Measurements from ENCODE around the gene AHSG. TPM values are rescaled to one million over a fixed set of nuclear protein-coding genes. Genes with fewer than 3 reads are reported as not detected.

AHSG gene
- total and polyA plus RNA-seq, 2 experiments from 2014 or later = 0.10 to 0.18 TPM

GRCh38 chr3:186637686-186638085 lies 24.8 kb downstream of the AHSG start (continued):
- TF ChIP-seq REST (IDR thresholded peaks at IDR 0.05; ENCODE audit: unreplicated experiment) (no peak), POLR2AphosphoS5 (IDR thresholded peaks at IDR 0.05; ENCODE audit: low read depth) (no peak), EZH2 (IDR thresholded peaks at IDR 0.05; ENCODE audit: low read depth, unreplicated experiment) (no peak), JUNB (IDR thresholded peaks at IDR 0.05; ENCODE audit: unreplicated experiment) (no peak), ETS1 (IDR thresholded peaks at IDR 0.05) (no peak), EZH2phosphoT487 (IDR thresholded peaks at IDR 0.05; ENCODE audit: unreplicated experiment) (no peak), NANOG (IDR thresholded peaks at IDR 0.05; ENCODE audit: borderline replicate concordance) (no peak), ZNF114 (CRISPR knock-in tag; IDR thresholded peaks at IDR 0.05) (no peak), ZNF331 (CRISPR knock-in tag; IDR thresholded peaks at IDR 0.05; ENCODE audit: low read depth) (no peak)

- DNase-seq (ENCODE audit: low spot score) (no peak), ATAC-seq (no peak)
- Histone ChIP-seq H3K36me3 (ENCODE audit: insufficient read depth) (no peaks in the 10 kb centered on the region), H3K4me1 (ENCODE audit: insufficient read depth) (peaks cover 23% of the 10 kb centered on the region), H3K27ac (ENCODE audit: low read depth) (no peak overlapping the region), H3K79me2 (replicated peaks; ENCODE audit: insufficient read depth) (no peaks in the 10 kb centered on the region), H3K4me2 (no peak overlapping the region), H4K20me1 (replicated peaks; ENCODE audit: insufficient read depth) (no peaks in the 10 kb centered on the region), H2AFZ (no peak overlapping the region), H3K4me3 (no peak overlapping the region), H3K9me2 (ENCODE audit: insufficient read depth) (no peaks in the 10 kb centered on the region), H3K27me3 (ENCODE audit: insufficient read depth) (no peaks in the 10 kb centered on the region), H3F3A (replicated peaks; ENCODE audit: low read depth) (no peaks in the 10 kb centered on the region)
- Mint-ChIP-seq H3K4me3 (no peak overlapping the region), H3K4me1 (peaks cover 19% of the 10 kb centered on the region), H3K36me3 (ENCODE audit: low read depth) (no peaks in the 10 kb centered on the region), H3K27ac (no peak overlapping the region), H3K27me3 (ENCODE audit: insufficient read depth, low read depth, poor library complexity) (peaks cover 3% of the 10 kb centered on the region), H3K9me3 (no peaks in the 10 kb centered on the region)
- no peak for TF ChIP-seq EZH2phosphoT487 (IDR thresholded peaks at IDR 0.05; ENCODE audit: unreplicated experiment)
- no peak for TF ChIP-seq STAT1 (IDR thresholded peaks at IDR 0.05; ENCODE audit: unreplicated experiment)
- no peak for TF ChIP-seq NANOG (IDR thresholded peaks at IDR 0.05; ENCODE audit: borderline replicate concordance)
- no peak for TF ChIP-seq CTCF (conservative IDR thresholded peaks at IDR 0.05; ENCODE audit: low read depth in 2 of 2)
- TF ChIP-seq ZNF331 (CRISPR knock-in tag; IDR thresholded peaks at IDR 0.05; ENCODE audit: low read depth) = no peak
- TF ChIP-seq CREB1 (CRISPR knock-in tag; IDR thresholded peaks at IDR 0.05; ENCODE audit: low read depth) = no peak
- TF ChIP-seq REST (IDR thresholded peaks at IDR 0.05; ENCODE audit: unreplicated experiment) = no peak
- TF ChIP-seq ZNF114 (CRISPR knock-in tag; IDR thresholded peaks at IDR 0.05) = no peak
Observed at GRCh38 chr3:186638259-186638658, 25.4 kb downstream of the AHSG start.
